Hematopoietic multipotent progenitor cell treated with erythropoietin and hydrocortisone succinate and interleukin-3 and kit ligand, for 4 days (in vitro differentiated cells): Measurements from ENCODE around the gene TANGO2.
"Not testable (repeated sequence)": the region's sequence is repeated elsewhere in the genome, so short reads cannot be mapped to it uniquely, and the experiment has no call there.

Experiments
- DNase-seq: peaks from one replicate; pipeline ENCODE4 v3.0.0-alpha.2; 2015

Gene TANGO2

DNA sequence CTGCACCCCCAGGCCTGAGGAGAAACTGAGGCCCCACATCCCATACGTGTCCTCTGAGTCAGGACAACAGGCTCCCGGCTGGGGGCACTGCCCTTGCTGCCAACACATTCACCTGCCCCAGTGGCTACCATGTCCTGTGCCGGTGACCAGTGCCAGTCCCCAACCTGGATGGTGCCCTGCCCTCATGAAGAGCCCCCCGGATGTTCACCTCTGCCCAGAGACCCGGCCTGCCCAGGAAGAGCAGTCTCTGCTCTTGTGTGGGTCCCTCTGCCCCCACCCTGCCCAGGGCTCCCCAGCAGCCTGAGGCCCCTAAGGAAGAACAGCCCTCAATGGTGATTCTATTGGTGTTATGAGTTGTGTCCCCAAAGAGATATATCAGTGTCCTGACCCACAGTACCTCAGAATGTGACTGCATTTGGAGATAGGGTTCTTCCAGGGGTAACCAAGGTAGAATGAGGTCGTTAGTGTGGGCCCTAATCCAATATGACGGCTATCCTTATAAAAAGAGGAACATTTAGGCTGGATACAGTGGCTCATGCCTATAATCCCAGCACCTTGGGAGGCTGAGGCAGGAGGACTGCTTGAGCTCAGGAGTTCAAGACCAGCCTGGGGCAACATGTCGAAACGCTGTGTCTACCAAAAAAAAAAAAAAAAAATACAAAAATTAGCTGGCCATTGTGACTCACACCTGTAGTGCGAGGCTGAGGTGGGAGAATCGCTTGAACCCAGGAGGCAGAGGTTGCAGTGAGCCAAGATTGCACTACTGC lies 45.9 kb downstream of the TANGO2 start:
- no peak for DNase-seq

DNA sequence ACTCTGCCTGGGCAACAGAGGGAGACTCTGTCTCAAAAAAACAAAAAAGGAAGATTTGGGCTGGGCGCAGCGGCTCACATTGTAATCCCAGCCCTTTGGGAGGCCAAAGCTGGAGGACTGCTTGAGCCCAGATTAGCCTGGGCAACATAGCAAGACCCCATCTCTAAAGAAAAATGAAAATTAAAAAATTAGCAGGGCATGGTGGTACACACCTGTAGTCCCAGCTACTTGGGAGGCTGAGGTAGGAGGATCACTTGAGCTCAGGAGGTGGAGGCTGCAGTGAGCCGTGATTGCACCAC lies 46.4 kb downstream of the TANGO2 start:
- not testable (repeated sequence) for DNase-seq

DNA sequence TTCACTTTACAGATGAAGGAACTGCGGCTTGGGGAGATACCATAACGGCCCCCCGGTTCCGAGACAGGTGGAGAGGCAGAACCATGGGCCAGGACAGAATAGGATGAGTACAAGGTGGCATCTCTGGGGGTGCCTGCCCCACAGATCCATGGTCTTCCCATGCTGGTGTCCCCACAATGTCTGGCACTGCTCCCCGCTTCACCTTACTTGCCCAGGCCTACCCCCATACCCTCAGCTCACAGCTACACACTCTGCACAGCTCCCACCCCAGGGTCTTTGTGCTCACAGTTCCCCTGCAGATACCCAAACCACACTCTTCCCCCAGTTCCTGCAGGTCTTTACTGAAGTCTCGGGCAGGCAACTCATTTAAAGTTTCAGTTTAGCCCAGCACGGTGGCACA lies 47.7 kb downstream of the TANGO2 start:
- DNase-seq: no peak

DNA sequence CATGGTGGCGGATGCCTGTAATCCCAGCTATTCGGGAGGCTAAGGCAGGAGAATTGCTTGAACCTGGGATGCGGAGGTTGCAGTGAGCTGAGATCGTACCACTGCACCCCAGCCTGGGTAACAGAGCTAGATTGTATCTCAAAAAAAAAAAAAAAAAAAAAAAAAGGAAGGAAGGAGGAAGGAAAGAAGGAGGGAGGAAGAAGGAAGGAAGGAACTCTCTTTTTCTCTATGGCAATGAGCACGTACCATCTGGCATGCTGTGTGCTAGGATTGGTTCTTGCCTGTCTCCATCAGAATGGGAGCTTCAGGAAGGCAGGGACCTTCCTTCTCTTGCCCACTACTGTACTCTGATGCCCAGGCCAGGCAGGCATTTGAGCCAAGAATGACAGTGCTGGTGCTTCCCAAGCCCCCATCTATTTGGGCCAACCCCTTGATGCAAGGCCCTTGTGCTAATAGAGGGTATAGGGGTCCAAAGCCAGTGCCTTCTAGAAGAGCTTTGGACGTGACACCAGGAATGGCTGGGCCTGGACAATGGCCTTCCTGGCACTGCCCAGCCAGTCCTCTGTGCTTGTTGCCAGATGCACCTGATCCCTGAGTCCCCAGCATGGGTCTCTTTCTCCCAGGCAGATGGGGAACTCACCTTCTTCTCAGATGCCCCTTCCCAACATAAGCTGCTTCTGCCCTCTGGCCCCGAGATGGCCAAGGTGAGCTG lies 48.6 kb downstream of the TANGO2 start:
- DNase-seq: no peak

- DNase-seq: no peak
These were observed 50.6 kb downstream of the TANGO2 start for GRCh38 chr22:20071524-20071972.

DNA sequence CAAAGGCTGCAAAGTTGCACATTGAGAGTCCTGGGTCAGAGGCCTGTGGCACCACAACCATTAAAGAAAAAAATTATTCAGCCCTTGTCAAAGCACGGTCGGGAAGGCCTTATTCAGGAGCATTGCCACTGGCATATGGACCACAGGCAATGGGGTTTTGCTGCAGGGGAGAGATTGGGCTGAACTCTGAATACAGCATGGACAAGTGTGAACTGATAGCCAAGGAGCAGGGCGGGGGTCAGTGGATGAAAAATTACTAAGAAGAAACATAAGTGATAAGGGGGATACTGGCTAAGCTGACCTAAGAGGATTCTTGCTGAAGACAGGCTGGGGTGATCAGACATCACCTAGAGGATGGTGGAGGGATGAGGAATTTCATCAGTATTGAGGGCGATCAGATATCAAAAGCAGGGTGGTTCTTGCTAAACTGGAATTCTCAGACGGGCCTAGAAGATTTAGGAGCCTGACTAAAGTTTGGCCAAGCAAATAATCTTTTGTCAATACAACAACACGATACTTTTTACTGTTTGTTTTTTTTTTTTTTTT lies 55.8 kb downstream of the TANGO2 start:
- peak; percentile 63 for DNase-seq

GRCh38 chr22:20079745-20080444 lies 59.0 kb downstream of the TANGO2 start, which contains the start of gene DGCR8:
Gene DGCR8 (plus strand): TSS chr22:20080241. CDS start chr22:20085964, 5,723 bp downstream.
- DNase-seq: peak; percentile 93

DNA sequence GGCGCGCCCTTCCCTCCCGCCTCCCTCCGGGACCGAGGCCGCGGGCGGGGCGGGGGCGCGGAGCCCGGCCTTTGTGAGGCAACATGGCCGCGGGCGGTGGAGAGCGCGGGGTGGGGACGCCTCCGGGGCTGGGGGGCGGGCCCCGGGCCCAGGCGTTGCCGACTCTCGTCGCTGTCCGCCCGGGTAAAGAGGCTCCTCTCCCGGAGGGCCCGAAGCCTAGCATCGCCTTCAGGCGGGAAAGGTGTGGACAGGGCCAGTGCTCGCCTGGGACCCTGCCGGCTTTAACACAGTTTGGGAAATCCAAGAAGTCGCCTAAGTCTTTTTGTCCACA lies 59.5 kb downstream of the TANGO2 start:
- DNase-seq: peak; percentile 84

DNA sequence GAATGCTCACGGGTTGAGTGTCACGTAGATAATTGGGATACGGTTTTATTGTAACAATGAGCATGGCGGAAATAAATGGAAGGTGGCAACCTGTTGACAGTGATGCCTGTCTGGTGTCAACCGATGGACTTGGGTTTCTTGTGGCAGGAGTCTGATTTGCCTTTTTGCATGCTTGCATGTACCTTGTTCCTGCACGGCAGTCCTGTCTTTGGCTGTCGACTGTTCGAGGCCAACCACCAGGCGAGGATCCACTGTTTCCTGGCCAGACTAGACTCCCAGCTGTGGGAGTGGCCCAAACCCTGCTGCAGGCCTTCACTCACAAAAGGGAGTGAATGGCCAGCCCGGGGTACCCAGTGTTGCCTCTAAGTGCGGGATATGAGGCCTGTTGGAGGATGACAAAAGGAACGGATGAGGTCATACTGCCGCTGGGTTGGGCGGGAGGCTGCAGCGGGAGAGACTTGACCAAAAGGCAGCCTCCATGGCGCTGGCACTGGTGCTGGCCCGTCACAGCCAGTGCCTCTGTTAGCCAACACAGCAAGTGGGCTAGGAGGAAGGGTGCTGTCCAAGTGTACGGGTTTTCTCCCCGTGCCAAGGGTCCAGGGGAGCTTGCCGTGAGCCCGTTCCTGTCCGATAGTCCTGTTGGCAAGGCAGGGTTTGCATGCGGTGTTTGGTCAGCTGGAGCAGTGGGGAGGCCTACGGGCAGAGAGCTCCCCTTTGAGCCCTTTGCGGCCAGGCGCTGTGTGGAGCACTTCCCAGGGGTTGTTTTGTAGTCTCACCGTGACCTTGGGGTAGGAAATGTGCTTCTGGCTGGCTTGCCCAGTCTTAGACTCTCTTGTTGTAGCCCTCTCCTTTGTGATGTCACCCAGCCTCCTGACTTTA lies 60.1 kb downstream of the TANGO2 start:
- peak; percentile 58 for DNase-seq

- no peak for DNase-seq
These were observed 62.4 kb downstream of the TANGO2 start for GRCh38 chr22:20083157-20083890.

- no peak for DNase-seq
These were observed 63.1 kb downstream of the TANGO2 start for GRCh38 chr22:20083891-20084546.

DNA sequence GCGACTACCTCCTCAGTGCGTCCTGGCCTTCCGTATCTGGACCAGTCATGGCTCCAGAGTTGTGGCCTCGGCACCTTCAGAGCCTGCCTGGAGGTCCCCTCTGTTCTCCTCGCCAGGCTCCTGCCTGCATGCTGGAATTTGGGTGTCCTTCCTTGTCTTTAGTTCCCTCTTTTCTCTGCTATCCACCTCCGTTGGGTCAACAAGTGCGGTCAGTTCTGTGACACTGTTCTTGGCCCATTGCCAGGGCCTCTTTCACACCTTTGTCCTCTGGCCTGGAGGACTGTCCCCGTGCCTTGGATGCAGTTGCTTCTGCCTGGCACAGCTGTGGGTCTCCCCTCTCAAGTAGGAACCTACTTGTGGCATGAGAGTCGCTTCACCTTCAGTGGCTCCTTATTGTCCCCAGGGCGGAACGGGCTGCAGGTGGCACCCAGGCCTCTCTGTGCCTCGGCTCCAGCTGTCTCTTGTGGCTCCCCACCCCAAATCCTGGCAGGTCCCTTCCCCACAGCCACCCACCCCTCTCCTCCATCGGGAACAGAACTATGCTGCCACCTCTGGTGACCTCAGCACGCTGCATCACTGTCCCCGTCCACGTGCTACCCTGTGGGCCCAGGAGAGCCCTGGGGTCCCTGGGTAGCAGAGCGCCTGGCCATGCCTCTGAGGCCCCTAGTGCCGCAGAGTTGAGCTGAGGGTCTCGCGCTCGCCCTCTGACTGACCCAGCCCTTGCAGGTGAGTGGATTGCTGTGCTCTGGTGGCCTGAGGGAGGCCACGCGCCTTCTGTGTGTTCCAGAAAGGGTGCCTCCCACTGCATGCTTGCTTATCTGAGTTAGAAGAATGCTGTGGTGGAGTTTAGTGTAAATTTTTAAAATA lies 63.9 kb downstream of the TANGO2 start:
- DNase-seq: peak; percentile 60

GRCh38 chr22:20085651-20086050 lies 64.7 kb downstream of the TANGO2 start:
- no peak for DNase-seq

DNA sequence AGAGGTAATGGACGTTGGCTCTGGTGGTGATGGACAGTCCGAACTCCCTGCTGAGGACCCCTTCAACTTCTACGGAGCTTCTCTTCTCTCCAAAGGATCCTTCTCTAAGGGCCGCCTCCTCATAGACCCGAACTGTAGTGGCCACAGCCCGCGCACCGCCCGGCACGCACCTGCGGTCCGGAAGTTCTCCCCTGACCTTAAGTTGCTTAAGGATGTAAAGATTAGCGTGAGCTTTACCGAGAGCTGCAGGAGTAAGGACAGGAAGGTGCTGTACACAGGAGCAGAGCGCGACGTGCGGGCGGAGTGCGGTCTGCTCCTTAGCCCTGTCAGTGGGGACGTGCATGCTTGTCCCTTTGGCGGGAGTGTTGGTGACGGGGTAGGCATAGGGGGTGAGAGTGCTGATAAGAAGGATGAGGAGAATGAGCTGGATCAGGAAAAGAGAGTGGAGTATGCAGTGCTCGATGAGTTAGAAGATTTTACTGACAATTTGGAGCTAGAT lies 65.2 kb downstream of the TANGO2 start:
- DNase-seq: no peak

DNA sequence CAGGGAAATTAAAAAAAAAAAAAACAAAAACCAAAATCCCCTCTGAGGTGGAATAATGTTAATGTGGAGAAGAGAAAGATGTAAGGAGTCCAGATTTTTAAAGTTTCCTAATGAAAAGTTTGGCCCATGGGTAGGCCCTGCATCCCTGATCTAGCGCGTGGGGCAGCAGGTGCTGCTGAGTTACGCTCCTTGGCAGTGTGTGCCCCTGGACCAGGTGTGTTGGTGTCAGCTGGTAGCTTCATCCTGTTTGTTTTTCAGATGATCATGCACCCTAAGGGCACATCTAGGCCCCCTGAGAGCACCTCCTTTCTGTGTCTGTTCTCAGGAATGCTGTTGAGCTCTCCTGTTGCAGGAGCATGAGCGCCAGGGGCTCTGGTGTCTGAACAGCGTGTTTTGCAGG lies 65.9 kb downstream of the TANGO2 start:
- DNase-seq: no peak

GRCh38 chr22:20087319-20088262 lies 66.7 kb downstream of the TANGO2 start:
- no peak for DNase-seq

DNA sequence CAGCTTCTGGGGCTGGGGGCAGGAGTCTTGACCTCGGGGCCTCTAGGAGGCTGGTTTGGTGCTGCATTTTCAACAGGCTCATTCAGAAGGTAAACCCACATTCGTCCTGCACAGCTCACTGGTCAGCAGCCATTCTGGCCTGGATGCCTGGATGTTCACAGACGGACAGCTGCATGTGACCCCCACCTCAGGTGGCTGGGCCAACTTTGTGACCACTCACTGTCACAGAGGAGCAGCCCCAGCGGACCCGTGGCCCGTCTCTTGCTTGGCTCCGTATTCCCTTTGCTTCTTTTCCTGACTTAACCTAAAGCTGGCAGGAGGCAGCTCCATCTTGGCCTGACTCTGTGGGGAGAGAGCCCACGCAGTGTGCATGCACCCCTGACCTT lies 67.3 kb downstream of the TANGO2 start:
- DNase-seq: no peak

DNA sequence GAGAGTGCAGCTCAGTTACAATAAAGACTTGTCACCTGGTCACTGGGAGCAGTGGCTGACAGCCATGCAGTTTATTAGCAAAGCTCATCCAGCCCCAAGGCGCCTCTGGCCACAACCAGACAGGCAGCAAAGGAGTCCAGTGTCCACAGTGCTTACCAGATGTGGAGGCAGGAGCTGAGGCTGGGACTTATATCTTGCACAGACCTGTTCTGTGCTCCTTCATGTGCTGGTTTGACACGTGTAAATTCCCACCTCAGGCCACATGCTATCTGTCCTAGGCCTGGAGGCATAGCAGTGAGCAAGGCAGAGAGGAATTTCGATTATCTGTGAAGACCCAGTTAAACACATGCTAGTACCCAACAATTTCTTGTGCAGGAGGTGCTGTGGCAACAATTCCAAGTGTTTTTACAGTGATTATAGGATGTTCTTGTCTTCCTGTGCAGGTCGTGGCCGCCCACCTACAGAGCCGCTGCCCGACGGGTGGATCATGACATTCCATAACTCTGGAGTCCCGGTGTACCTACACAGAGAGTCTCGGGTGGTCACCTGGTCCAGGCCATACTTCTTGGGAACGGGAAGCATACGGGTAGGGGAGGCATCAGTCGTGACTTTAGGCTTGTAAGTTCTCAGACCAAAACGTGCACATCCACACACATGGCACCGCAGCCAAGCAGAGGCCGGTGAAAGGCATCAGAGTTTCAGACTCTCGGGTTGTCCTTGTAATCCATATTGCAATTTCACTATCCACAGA lies 68.5 kb downstream of the TANGO2 start:
- DNase-seq: no peak
